ENCODE data around the gene AFDN.

Gene AFDN

GRCh38 chr6:167826896-167827582 lies at the start of gene AFDN:
TSS of gene AFDN (plus strand) at chr6:167826911. CDS start at chr6:167827133, 222 bp downstream.
- peak; percentile 10 for DNase-seq

GRCh38 chr6:167778497-167779128 lies 48.1 kb upstream of the AFDN start:
- DNase-seq: peak; percentile 74

- DNase-seq: no peak
These were observed 47.4 kb upstream of the AFDN start for GRCh38 chr6:167779129-167779992.

- DNase-seq: no peak
These were observed 46.6 kb upstream of the AFDN start for GRCh38 chr6:167779993-167780655.

GRCh38 chr6:167781066-167781767 lies 45.5 kb upstream of the AFDN start:
- DNase-seq: no peak

GRCh38 chr6:167781868-167782267 lies 44.8 kb upstream of the AFDN start:
- DNase-seq: no peak

GRCh38 chr6:167782698-167783517 lies 43.8 kb upstream of the AFDN start:
- DNase-seq: no peak

GRCh38 chr6:167786853-167787675 lies 39.6 kb upstream of the AFDN start:
- no peak for DNase-seq

GRCh38 chr6:167787896-167788562 lies 38.7 kb upstream of the AFDN start:
- no peak for DNase-seq

GRCh38 chr6:167788563-167788903 lies 38.2 kb upstream of the AFDN start:
- no peak for DNase-seq

- DNase-seq: no peak
These were observed 37.4 kb upstream of the AFDN start for GRCh38 chr6:167789358-167789757.

- no peak for DNase-seq
These were observed 35.5 kb upstream of the AFDN start for GRCh38 chr6:167791091-167791779.

- DNase-seq: peak; percentile 82
These were observed 34.8 kb upstream of the AFDN start for GRCh38 chr6:167791780-167792478.

- no peak for DNase-seq
These were observed 33.3 kb upstream of the AFDN start for GRCh38 chr6:167793421-167793820.

GRCh38 chr6:167794161-167795157 lies 32.3 kb upstream of the AFDN start:
- DNase-seq: no peak

- no peak for DNase-seq
These were observed 31.3 kb upstream of the AFDN start for GRCh38 chr6:167795321-167795811.

- no peak for DNase-seq
These were observed 30.9 kb upstream of the AFDN start for GRCh38 chr6:167795874-167796191.

Measured in MV-4-11 (cell line).